SK-N-SH (cell line): ENCODE results near the gene FBXO2. TPM values are rescaled to one million over a fixed set of nuclear protein-coding genes. Genes with fewer than 3 reads are reported as not detected.

Experiments used
- CTCF ChIA-PET: fragments of 300-600, 350-600 bp; formaldehyde crosslinking; extraction: SDS; loops from one replicate; lab custom pipeline; 2021; lab: Yijun Ruan, JAX
- POLR2A ChIA-PET: fragments of 350-600 bp; sonication (Branson Sonifier 250); formaldehyde crosslinking; extraction: SDS; loops from one replicate; lab custom pipeline; 2020; ENCODE audit warnings: antibody characterized with exemption, inconsistent platforms; lab: Yijun Ruan, JAX
- DNase-seq: peaks from one replicate; pipeline ENCODE4 v3.0.0; 2012
- H2AFZ ChIP-seq: fragments of 200-600 bp; sonication (generic); 2 replicates; pipeline ENCODE4 v1.8.1; 2016; ENCODE audit warnings: antibody characterized with exemption, mild to moderate bottlenecking, low read depth
- H3F3A ChIP-seq: fragments of 200-600 bp; sonication (generic); replicated peaks from 2 replicates; pipeline ENCODE3; 2016; ENCODE audit warnings: antibody characterized with exemption, mild to moderate bottlenecking; ENCODE audit not compliant: insufficient read depth
- H3K27ac ChIP-seq, 2 experiments: fragments of 200-500 bp in 1 of 2; fragments of 200-600 bp in 1 of 2; sonication (Bioruptor generic) in 1 of 2; sonication (generic), shearing (Covaris generic) in 1 of 2; 2 replicates each; pipeline versions ENCODE4 v1.5.1 to v1.6.1; 2014 to 2016; ENCODE audit warnings: low read depth in 2 of 2, inconsistent platforms in 1 of 2, low read length in 1 of 2, mild to moderate bottlenecking in 1 of 2, mixed read lengths in 1 of 2
- H3K27me3 ChIP-seq: fragments of 200-600 bp; sonication (generic), shearing (Covaris generic); 2 replicates; pipeline ENCODE4 v1.6.1; 2016; ENCODE audit warnings: mixed run types; ENCODE audit not compliant: insufficient read depth
- H3K36me3 ChIP-seq, 2 experiments: fragments of 200-500 bp in 1 of 2; fragments of 200-600 bp in 1 of 2; sonication (Bioruptor generic) in 1 of 2; sonication (generic) in 1 of 2; replicated peaks in 1 of 2; 2 replicates each; pipeline versions ENCODE3 to v1.5.1; 2014 to 2016; ENCODE audit warnings: low read length in 1 of 2, mild to moderate bottlenecking in 1 of 2; ENCODE audit not compliant: insufficient read depth in 2 of 2, control insufficient read depth in 1 of 2
- H3K4me1 ChIP-seq, 2 experiments: fragments of 200-500 bp in 1 of 2; fragments of 200-600 bp in 1 of 2; sonication (Bioruptor generic) in 1 of 2; sonication (generic), shearing (Covaris generic) in 1 of 2; 2 replicates each; pipeline versions ENCODE4 v1.5.1 to v1.6.1; 2014 to 2016; ENCODE audit warnings: low read depth in 1 of 2, low read length in 1 of 2, mixed run types in 1 of 2; ENCODE audit not compliant: insufficient read depth in 2 of 2, control insufficient read depth in 1 of 2
- H3K4me2 ChIP-seq: fragments of 200-600 bp; sonication (generic), shearing (Covaris generic); 2 replicates; pipeline ENCODE4 v1.6.1; 2017; ENCODE audit warnings: mixed run types
- H3K4me3 ChIP-seq, 2 experiments: fragments of 200-500 bp in 1 of 2; fragments of 200-600 bp in 1 of 2; sonication (Bioruptor generic) in 1 of 2; sonication (generic), shearing (Covaris generic) in 1 of 2; 2 replicates each; pipeline versions ENCODE4 v1.5.1 to v1.8.1; 2014 to 2016; ENCODE audit warnings: low read depth in 2 of 2, inconsistent platforms in 1 of 2, low read length in 1 of 2, mild to moderate bottlenecking in 1 of 2, mixed read lengths in 1 of 2, moderate library complexity in 1 of 2
- H3K79me2 ChIP-seq: fragments of 200-600 bp; sonication (generic); 2 replicates; pipeline ENCODE4 v1.8.1; 2017; ENCODE audit warnings: mild to moderate bottlenecking; ENCODE audit not compliant: insufficient read depth
- H3K9ac ChIP-seq: fragments of 200-600 bp; sonication (generic); 2 replicates; pipeline ENCODE4 v1.6.1; 2017; ENCODE audit warnings: mixed run types
- H3K9me2 ChIP-seq: fragments of 200-600 bp; sonication (generic); 2 replicates; pipeline ENCODE4 v1.6.1; 2017; ENCODE audit warnings: mixed run types
- H3K9me3 ChIP-seq: fragments of 200-600 bp; sonication (generic); 2 replicates; pipeline ENCODE4 v1.6.1; 2017; ENCODE audit warnings: mixed run types, mild to moderate bottlenecking, moderate library complexity
- H4K20me1 ChIP-seq: fragments of 200-600 bp; sonication (generic); 2 replicates; pipeline ENCODE4 v1.6.1; 2017; ENCODE audit warnings: mild to moderate bottlenecking, mixed run types; ENCODE audit not compliant: insufficient read depth
- CHD2 ChIP-seq: fragments of 150-350 bp; IDR thresholded peaks from 2 replicates; pipeline ENCODE4 v1.6.1; 2018; ENCODE audit warnings: low read length; ENCODE audit not compliant: partially characterized antibody
- ELF1 ChIP-seq: IDR thresholded peaks from 2 replicates; pipeline ENCODE4 v1.4.0; 2012
- EP300 ChIP-seq, 2 experiments: IDR thresholded peaks; 2 replicates each; pipeline versions ENCODE4 v1.4.0 to v1.6.1; 2012; ENCODE audit warnings: borderline replicate concordance in 1 of 2, low read depth in 1 of 2, low read length in 1 of 2
- GABPA ChIP-seq: IDR thresholded peaks from 2 replicates; pipeline ENCODE4 v1.4.0; 2012; ENCODE audit warnings: low read depth, mild to moderate bottlenecking
- GATA2 ChIP-seq: sonication (generic); formaldehyde crosslinking; IDR thresholded peaks from 2 replicates; pipeline ENCODE4 v1.5.0; 2020; ENCODE audit warnings: mild to moderate bottlenecking, missing genetic modification reagents
- IRF3 ChIP-seq: fragments of 150-350 bp; IDR thresholded peaks from 2 replicates; pipeline ENCODE4 v1.6.1; 2016; ENCODE audit warnings: mild to moderate bottlenecking, low read depth, low read length
- MEF2A ChIP-seq: IDR thresholded peaks from 2 replicates; pipeline ENCODE4 v1.4.0; 2012; ENCODE audit warnings: low read depth, borderline replicate concordance
- MXI1 ChIP-seq: IDR thresholded peaks from 2 replicates; pipeline ENCODE4 v1.6.1; 2012; ENCODE audit warnings: mild to moderate bottlenecking, low read depth, low read length, improper control_type of control experiment
- NFIC ChIP-seq: IDR thresholded peaks from 2 replicates; pipeline ENCODE4 v1.4.0; 2012; ENCODE audit warnings: borderline replicate concordance
- PBX3 ChIP-seq: IDR thresholded peaks from 2 replicates; pipeline ENCODE4; 2012
- REST ChIP-seq: IDR thresholded peaks from 2 replicates; pipeline ENCODE4 v1.6.1; 2012; ENCODE audit warnings: mild to moderate bottlenecking, low read depth, low read length, moderate library complexity
- SMC3 ChIP-seq: IDR thresholded peaks from 2 replicates; pipeline ENCODE4 v1.6.1; 2012; ENCODE audit warnings: low read depth, low read length, improper control_type of control experiment
- TAF1 ChIP-seq: IDR thresholded peaks from 2 replicates; pipeline ENCODE4 v1.6.1; 2012; ENCODE audit warnings: low read depth, mild to moderate bottlenecking, low read length, moderate library complexity, borderline replicate concordance
- TCF12 ChIP-seq: IDR thresholded peaks from 2 replicates; pipeline ENCODE4 v1.4.0; 2012
- USF2 ChIP-seq: fragments of 150-350 bp; IDR thresholded peaks from 2 replicates; pipeline ENCODE4 v1.6.1; 2017; ENCODE audit warnings: antibody characterized with exemption, low read length, low read depth, borderline replicate concordance
- YY1 ChIP-seq: IDR thresholded peaks from 2 replicates; pipeline ENCODE4 v1.4.0; 2012; ENCODE audit warnings: low read depth, mild to moderate bottlenecking
- ZBTB33 ChIP-seq: IDR thresholded peaks from 2 replicates; pipeline ENCODE4 v1.4.0; 2012; ENCODE audit warnings: low read depth, borderline replicate concordance
- WGBS: methylation state at CpG from one replicate; pipeline ENCODE4 v1.1.6; 2017; ENCODE audit warnings: low lambda C conversion rate; 5-methylcytosine and 5-hydroxymethylcytosine counted together
- polyA plus RNA-seq, 3 experiments: library from polyadenylated mRNA; depleted of rRNA; stranded (reverse); fragments of >200 nt; gene quantifications; 2 replicates each; pipeline ENCODE4 v1.2.3, GENCODE V29; 2012

The FBXO2 gene
- polyA plus RNA-seq, 1 of the 3 experiments (the other 2 are of a cell fraction): 21.7 TPM

GRCh38 chr1:11641776-11642305 lies 12.4 kb downstream of the FBXO2 start:
- Histone ChIP-seq H3K9me3 (no peaks in the 10 kb centered on the region), H3K9me2 (no peaks in the 10 kb centered on the region), H4K20me1 (no peaks in the 10 kb centered on the region), H3K4me3 (no peak overlapping the region), H3K36me3 (no peaks in the 10 kb centered on the region), H3K9ac (no peak overlapping the region), H3K4me2 (no peak overlapping the region), H3K79me2 (no peaks in the 10 kb centered on the region), H3K27me3 (peaks cover 7% of the 10 kb centered on the region; the same call in 1 of the 2 replicates), H2AFZ (no peak overlapping the region), H3K4me1 (peaks cover 0 to 6% of the 10 kb centered on the region in 2 experiments; a peak in 1 of 4 replicates), H3F3A (no peaks in the 10 kb centered on the region), H3K27ac (no peak overlapping the region)
- ChIA-PET POLR2A (interaction anchor here (0.6 to 1.3 kb wide), 2 partner anchors 163 to 432 kb away, joined by 3 to 5 read pairs; partner anchors contain the start of gene DISP3), CTCF (interaction anchor here (0.6 to 9.9 kb wide), 58 partner anchors 9 to 604 kb away, joined by 3 to 205 read pairs (median 6); partner anchors contain the start of genes DISP3, FBXO44, MTOR and UBIAD1)
- TF ChIP-seq MXI1 (no peak), EP300 (IDR thresholded peaks at IDR 0.05; ENCODE audit: borderline replicate concordance in 1 of 2, low read depth in 1 of 2, low read length in 1 of 2) (no peak), IRF3 (no peak), GABPA (no peak), SMC3 (no peak), TCF12 (no peak), YY1 (no peak), MEF2A (no peak), GATA2 (CRISPR knock-in tag) (no peak), PBX3 (no peak), TAF1 (no peak), CHD2 (no peak), ZBTB33 (no peak)
- 39% methylated on average over 4 of the region's 5 CpGs for WGBS
- no peak for DNase-seq

- no peak overlapping the region for H3K27ac ChIP-seq
- peaks cover 0 to 6% of the 10 kb centered on the region in 2 experiments; a peak in 1 of 4 replicates for H3K4me1 ChIP-seq
- no peaks in the 10 kb centered on the region for H3K79me2 ChIP-seq
- ChIA-PET CTCF (interaction anchor here (0.8 to 7.0 kb wide), 25 partner anchors 8 to 603 kb away, joined by 3 to 153 read pairs (median 12); partner anchors contain the start of genes DISP3 and MTOR), POLR2A (interaction anchor here (1.3 kb wide), 1 partner anchor 162 kb away, joined by 5 read pairs; the partner anchor contains the start of gene DISP3)
- 67% methylated on average over 3 of the region's 6 CpGs for WGBS
- H3K9ac ChIP-seq: no peak overlapping the region
- H3K27me3 ChIP-seq: peaks cover 8% of the 10 kb centered on the region; the same call in 1 of the 2 replicates
- no peak overlapping the region for H3K4me2 ChIP-seq
- no peaks in the 10 kb centered on the region for H3K9me3 ChIP-seq
- H3K9me2 ChIP-seq: no peaks in the 10 kb centered on the region
- no peaks in the 10 kb centered on the region for H4K20me1 ChIP-seq
- no peaks in the 10 kb centered on the region for H3K36me3 ChIP-seq
- H2AFZ ChIP-seq: no peak overlapping the region
- no peak overlapping the region for H3K4me3 ChIP-seq
- DNase-seq: no peak
- H3F3A ChIP-seq: no peaks in the 10 kb centered on the region
- no peak for TF ChIP-seq ELF1
- TF ChIP-seq GABPA: no peak
- no peak for TF ChIP-seq REST
- TF ChIP-seq USF2: no peak
- no peak for TF ChIP-seq NFIC
- no peak for TF ChIP-seq IRF3
Measured at GRCh38 chr1:11640944-11641343, 13.3 kb downstream of the FBXO2 start.
